ENCODE results near the gene EIF3A. TPM values are rescaled to one million over a fixed set of nuclear protein-coding genes. Genes with fewer than 3 reads are reported as not detected.

EIF3A gene
- total and polyA plus RNA-seq, 2 of the 8 experiments (the other 6 are each of a cell fraction or from before 2014, with no cell fraction given), result 26.8 to 209 TPM

- no peak overlapping the region for H2BK5ac ChIP-seq (ENCODE audit: low read depth, low read length)
- H3K79me1 ChIP-seq (ENCODE audit: low read depth, low read length), result no peaks in the 10 kb centered on the region
- H2BK15ac ChIP-seq (ENCODE audit: low read length), result no peak overlapping the region
- no peak overlapping the region for H4K8ac ChIP-seq (ENCODE audit: extremely low read depth, insufficient read depth, low read length)
- H3K4me1 ChIP-seq (replicated peaks in 1 of 4; ENCODE audit: control insufficient read depth in 3 of 4, insufficient read depth in 4 of 4, low read length in 3 of 4), result no peaks in the 10 kb centered on the region
- DNase-seq (ENCODE audit: low read depth in 1 of 2, low spot score in 2 of 2) (no peak), FAIRE-seq (no peak)
- H3K36me3 ChIP-seq (ENCODE audit: control insufficient read depth in 2 of 4, insufficient read depth in 4 of 4, low read length in 3 of 4), result no peaks in the 10 kb centered on the region
- no peak overlapping the region for H2AK5ac ChIP-seq (ENCODE audit: low read depth, low read length)
- no peaks in the 10 kb centered on the region for H3K23me2 ChIP-seq (ENCODE audit: low read depth, low read length)
- H3K27ac ChIP-seq (ENCODE audit: low read depth, low read length), result no peak overlapping the region
- no peak overlapping the region for H2BK20ac ChIP-seq (ENCODE audit: low read length)
- no peak overlapping the region for H2AFZ ChIP-seq (ENCODE audit: low read length)
- H4K91ac ChIP-seq (replicated peaks; ENCODE audit: insufficient read length, low read length), result no peak overlapping the region
- H4K5ac ChIP-seq (ENCODE audit: insufficient read length, low read depth, low read length), result no peak overlapping the region
- ChIA-PET CTCF (ENCODE audit: partially characterized antibody) (interaction anchor here (0.8 to 1.7 kb wide), 3 partner anchors 8 to 17 kb away, joined by 3 to 6 read pairs (median 3); no protein-coding TSS in a partner anchor), POLR2A (ENCODE audit: partially characterized antibody) (no interaction called here)
- H2BK12ac ChIP-seq (ENCODE audit: low read depth, low read length), result no peak overlapping the region
- no peak overlapping the region for H3K4ac ChIP-seq (replicated peaks; ENCODE audit: insufficient read length, low read depth, low read length)
- H3K14ac ChIP-seq (ENCODE audit: insufficient read length), result no peak overlapping the region
- no peak overlapping the region for H3K23ac ChIP-seq (ENCODE audit: insufficient read length)
- H3K4me3 ChIP-seq (ENCODE audit: extremely low read depth in 1 of 4, insufficient read depth in 2 of 4, low read depth in 3 of 4, low read length in 4 of 4), result no peak overlapping the region
- H3K18ac ChIP-seq (ENCODE audit: extremely low read depth, low read length), result no peak overlapping the region
- TF ChIP-seq BCL11A (IDR thresholded peaks at IDR 0.05; ENCODE audit: low read depth in 2 of 2, low read length in 2 of 2) (no peak), NRF1 (IDR thresholded peaks at IDR 0.05; ENCODE audit: low read depth, low read length) (no peak), PHF8 (conservative IDR thresholded peaks at IDR 0.05; ENCODE audit: low read depth, low read length) (no peak), MAFK (IDR thresholded peaks at IDR 0.05; ENCODE audit: low read depth, low read length) (no peak), GTF2F1 (IDR thresholded peaks at IDR 0.05; ENCODE audit: borderline replicate concordance, low read depth, low read length) (no peak), KDM5A (IDR thresholded peaks at IDR 0.05; ENCODE audit: low read length) (no peak), EZH2 (IDR thresholded peaks at IDR 0.05; ENCODE audit: low read depth, low read length, severe bottlenecking) (no peak), CHD2 (IDR thresholded peaks at IDR 0.05; ENCODE audit: low read length) (no peak), SRF (IDR thresholded peaks at IDR 0.05; ENCODE audit: low read depth, low read length) (no peak)
- TF ChIP-seq, protein P1, sequence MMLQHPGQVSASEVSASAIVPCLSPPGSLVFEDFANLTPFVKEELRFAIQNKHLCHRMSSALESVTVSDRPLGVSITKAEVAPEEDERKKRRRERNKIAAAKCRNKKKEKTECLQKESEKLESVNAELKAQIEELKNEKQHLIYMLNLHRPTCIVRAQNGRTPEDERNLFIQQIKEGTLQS (IDR thresholded peaks at IDR 0.05; ENCODE audit: insufficient read depth, low read depth, low read length), result no peak
- no peaks in the 10 kb centered on the region for H3K9me3 ChIP-seq (ENCODE audit: insufficient read depth in 2 of 2, low read depth in 1 of 2, low read length in 1 of 2)
- no peak overlapping the region for H3K4me2 ChIP-seq (ENCODE audit: insufficient read depth in 1 of 2, low read depth in 2 of 2, low read length in 2 of 2)
- no peak overlapping the region for H3K56ac ChIP-seq (replicated peaks; ENCODE audit: insufficient read length, low read depth, low read length)
- no peak overlapping the region for H3K9ac ChIP-seq (replicated peaks in 1 of 4; ENCODE audit: extremely low read depth in 1 of 4, low read depth in 3 of 4, low read length in 3 of 4)
- 77% methylated on average over 9 of the region's 9 CpGs; no CpG with 5 or more reads in 1 of the 2 experiments for WGBS, 2 experiments (ENCODE audit: extremely low coverage in 1 of 2, insufficient coverage in 1 of 2, insufficient read length in 1 of 2, insufficient replicate concordance in 2 of 2, low coverage in 1 of 2, low lambda C conversion rate in 2 of 2, missing lambda C conversion rate in 1 of 2)
- H3K79me2 ChIP-seq (ENCODE audit: control insufficient read depth in 1 of 2, insufficient read depth in 2 of 2, low read length in 2 of 2), result no peaks in the 10 kb centered on the region
- H4K20me1 ChIP-seq (replicated peaks in 1 of 2; ENCODE audit: control insufficient read depth in 1 of 2, insufficient read depth in 2 of 2, low read length in 2 of 2), result no peaks in the 10 kb centered on the region
- H3K27me3 ChIP-seq (replicated peaks in 1 of 4; ENCODE audit: control insufficient read depth in 3 of 4, extremely low read depth in 1 of 4, insufficient read depth in 3 of 4, low read length in 3 of 4), result no peaks in the 10 kb centered on the region
- no peak overlapping the region for H2BK120ac ChIP-seq (replicated peaks; ENCODE audit: low read depth, low read length)
These were observed 74.0 kb downstream of the EIF3A start for GRCh38 chr10:119006451-119007210.
